HG03095 (cell line): ENCODE measurements around the gene BCL7B.
"Not testable (repeated sequence)": the region's sequence is repeated elsewhere in the genome, so short reads cannot be mapped to it uniquely, and the experiment has no call there.

Experiments
- ATAC-seq: cut with Tn5 transposase; IDR thresholded peaks from one replicate; pipeline ENCODE4 v1.9.1; 2021; ENCODE audit warnings: moderate library complexity; ENCODE audit not compliant: unreplicated experiment

The BCL7B gene

DNA sequence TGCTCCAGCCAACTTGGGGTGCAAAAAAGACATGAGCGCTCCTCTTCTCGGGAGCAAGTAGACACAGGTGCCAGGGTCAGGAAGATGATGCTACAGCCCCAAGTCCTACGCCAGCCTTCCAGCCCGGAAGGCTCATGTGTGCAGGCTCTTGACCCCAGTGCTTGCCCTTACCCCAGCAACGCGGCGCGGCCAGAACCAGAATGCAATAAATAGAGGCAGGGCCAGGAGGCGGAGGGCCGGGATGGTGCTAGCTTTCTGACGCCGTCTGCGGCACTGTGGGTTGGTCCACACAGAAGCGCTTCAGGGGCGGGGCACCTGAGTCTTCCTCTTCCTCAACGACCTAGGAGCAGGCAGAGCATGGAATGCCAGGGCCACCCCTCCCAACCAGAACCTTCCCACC lies 20.4 kb downstream of the BCL7B start:
- no peak for ATAC-seq

DNA sequence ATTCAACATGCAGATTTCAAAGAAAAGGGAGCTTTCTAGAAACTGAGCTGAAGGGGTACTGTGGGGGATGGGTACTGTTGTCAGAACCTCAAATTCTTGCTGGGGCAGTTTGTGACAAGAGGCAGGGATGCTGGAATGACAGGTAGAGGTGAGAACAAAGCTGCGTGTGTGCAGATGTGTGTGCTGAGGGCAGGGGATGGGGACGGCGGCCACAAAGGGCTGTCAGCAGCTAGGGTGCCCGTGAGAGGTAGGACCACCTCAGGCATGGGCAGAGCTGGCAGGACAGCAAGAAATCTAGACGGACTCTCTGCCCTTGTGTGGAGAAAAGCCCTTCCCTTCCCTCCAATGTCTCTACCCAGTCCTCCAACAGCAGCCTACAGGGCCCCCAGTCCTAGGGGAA lies 21.0 kb downstream of the BCL7B start:
- ATAC-seq, result no peak

DNA sequence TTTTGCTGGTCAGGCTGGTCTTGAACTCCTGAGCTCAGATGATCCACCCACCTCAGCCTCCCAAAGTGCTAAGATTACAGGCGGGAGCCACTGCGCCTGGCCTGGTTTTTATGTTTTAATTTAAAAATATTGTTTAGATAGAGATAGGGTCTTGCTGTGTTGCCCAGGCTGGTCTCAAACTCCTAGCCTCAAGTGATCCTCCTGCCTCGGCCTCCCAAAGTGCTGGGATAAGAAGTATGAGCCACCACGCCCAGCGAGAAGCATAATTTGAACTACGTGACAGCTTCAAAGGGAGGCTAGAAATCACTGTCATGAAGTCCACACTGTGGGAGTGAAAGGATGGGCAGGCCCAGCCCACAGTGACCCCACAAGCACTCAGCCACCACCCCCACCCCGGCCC lies 21.6 kb downstream of the BCL7B start:
- not testable (repeated sequence) for ATAC-seq

DNA sequence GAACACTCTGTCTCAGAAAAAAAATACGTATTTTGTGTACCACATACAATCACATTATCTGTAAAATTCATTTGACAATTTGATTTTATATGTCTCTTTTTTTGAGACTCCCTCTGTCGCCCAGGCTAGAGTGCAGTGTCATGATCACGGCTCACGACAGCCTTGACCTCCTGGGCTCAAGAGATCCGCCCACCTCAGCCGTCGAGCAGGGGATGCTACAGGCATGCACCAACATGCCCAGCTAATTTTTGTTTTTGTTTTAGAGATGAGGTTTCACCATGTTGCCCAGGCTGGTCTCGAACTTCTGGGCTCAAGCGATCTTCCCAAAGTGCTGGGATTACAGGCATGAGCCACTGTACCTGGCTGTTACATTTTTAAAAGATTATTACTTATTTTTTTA lies 23.7 kb downstream of the BCL7B start:
- no peak for ATAC-seq

DNA sequence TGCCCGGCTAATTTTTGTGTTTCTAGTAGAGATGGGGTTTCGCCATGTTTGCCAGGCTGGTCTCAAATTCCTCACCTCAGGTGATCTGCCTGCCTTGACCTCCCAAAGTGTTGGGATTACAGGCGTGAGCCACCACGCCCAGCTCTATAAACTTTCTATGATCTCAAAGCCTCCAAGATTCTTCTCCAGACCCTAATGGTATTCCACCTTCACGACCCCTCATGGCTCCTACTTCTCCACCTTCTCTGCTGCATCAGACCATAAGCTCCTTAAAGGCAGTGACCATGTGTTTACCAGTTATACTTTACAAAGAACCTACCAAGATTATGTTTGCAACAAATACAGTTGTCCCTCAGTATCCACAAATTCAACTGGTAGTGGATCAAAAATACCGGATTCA lies 25.3 kb downstream of the BCL7B start:
- ATAC-seq, result no peak

DNA sequence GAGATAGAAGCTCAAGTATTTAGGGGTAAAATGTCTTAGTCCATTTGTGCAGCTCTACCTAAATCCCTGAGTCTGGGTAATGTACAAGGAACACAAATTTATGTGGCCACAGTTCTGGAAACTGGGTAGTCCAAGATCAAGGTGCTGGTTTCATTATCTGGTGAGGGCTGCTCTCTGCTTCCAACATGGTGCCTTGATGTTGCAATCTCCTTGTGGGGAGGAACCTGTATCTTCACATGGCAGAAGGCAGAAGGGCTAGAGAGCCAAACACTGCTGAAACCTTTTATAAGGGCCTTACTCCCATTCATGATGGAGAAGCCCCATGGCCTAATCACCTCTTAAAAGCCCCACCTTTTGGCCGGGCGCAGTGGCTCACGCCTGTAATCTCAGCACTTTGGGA lies 26.7 kb downstream of the BCL7B start:
- ATAC-seq, result no peak

DNA sequence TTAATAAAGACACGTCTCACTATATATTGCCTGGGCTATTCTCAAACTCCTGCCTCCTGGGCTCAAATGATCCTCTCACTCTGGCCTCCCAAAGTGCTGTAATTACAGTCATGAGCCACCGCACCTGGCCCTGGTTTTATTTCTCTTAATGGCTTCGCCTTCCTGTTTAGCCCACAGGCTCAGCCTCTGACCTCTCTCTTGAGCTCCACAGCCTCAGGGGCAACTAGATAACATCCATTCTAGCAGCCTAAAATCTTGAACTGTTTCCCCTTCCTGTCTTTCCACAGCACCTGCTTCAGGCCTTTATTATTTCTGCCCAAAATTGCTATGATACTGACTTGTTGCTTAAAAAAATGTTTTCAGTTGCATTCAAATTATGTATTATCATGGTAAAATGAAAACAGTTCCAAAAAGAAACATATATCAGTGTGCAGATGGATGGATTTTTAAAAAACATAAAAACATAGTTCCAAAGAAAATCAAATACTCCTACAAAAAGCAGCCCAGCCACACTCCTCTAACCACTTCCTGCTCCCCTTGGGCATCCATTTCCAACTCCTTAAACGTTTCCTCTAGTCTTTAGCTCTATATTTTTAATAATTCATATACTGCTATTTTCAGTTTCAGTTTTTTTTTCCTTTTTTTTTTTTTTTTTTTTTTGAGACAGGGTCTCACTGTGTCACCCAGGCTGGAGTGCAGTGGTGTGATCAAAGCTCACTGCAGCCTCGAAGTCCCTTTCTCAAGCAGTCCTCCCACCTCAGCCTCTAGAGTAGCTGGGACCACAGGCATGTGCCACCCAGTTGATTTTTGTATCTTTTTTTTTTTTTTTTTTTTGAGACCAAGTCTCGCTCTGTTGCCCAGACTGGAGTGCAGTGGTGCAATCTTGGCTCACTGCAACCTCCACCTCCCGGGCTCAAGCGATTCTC lies 30.3 kb downstream of the BCL7B start:
- ATAC-seq, result no peak

DNA sequence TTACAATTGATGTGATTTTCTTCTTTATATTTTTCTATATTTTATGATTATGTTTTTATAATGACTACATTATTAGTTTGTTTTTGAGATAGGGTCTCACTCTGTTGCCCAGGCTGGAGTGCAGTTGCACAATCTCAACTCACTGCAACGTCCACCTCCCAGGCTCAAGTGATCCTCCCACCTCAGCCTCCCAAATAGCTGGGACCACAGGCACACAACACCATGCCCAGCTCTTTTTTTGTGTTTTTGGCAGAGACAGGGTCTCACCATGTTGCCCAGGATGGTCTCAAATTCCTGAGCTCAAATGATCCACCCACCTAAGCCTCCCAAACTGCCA lies 31.4 kb downstream of the BCL7B start:
- ATAC-seq, result not testable (repeated sequence)

DNA sequence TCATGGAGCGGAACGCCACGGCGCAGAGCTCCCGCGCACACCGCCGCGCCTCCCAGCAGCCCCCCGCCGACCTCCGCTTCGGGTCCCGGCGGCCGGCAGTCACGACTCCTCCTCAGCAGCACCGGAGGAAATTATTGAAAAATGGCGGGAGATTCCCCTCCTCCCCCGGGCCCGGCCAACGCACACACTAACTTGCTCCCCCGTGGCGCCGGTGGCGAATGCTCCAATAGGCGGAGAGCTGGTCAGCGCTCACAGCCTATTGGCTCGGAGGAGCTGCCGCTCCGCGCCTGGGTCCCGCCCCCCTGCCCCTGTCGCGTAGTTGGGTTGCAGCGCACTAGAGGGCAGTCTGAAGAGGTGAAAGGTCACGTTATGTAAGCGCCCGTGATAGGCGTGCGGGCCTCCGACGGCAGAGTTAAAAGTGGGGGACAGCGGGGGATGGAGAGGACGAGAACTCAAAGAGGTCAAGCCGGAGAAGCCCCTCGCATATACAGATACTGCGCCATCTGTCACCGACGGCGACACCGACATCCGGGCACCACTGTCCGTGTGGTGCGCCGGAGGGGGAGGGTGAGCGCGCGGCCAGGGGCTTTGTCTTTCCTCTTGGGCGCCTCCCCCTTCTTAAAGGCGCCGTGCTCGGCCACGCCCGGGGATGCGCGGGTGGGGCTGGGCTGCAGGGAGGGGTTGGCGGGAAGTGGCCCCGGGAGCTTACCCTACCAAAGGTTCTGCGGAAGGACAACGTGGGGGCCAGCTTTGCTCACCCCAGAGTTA lies 35.2 kb downstream of the BCL7B start, which contains the start of gene BAZ1B:
BAZ1B (minus strand) TSS at position 189 of the 768 bp plus-strand sequence. CDS start 360 bp downstream, outside the sequence.
- peak; percentile 72 for ATAC-seq

DNA sequence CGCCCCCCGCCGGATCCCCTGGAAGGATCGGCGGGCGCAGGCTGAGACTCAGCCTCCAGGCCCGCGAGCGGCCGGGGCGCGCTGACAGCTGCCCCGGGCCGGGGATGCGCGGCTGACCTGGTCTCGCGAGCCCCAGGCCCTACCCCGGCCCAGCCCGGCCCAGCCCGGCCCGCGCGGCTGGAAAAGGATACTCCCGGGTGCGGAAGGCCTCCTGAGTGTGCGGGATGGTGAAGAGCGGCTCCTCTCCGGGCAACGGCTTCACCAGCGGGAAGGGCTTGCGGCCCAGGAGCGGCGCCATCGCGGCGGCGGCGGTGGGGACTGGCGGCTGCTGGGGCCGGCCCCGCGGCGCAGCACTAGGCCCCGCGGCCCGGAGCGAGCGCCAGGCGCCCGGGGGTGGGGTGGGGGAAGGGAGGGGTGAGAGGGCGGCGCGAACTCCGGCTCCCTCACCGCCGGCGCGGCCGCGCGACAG lies 35.8 kb downstream of the BCL7B start:
- peak; percentile 41 for ATAC-seq

DNA sequence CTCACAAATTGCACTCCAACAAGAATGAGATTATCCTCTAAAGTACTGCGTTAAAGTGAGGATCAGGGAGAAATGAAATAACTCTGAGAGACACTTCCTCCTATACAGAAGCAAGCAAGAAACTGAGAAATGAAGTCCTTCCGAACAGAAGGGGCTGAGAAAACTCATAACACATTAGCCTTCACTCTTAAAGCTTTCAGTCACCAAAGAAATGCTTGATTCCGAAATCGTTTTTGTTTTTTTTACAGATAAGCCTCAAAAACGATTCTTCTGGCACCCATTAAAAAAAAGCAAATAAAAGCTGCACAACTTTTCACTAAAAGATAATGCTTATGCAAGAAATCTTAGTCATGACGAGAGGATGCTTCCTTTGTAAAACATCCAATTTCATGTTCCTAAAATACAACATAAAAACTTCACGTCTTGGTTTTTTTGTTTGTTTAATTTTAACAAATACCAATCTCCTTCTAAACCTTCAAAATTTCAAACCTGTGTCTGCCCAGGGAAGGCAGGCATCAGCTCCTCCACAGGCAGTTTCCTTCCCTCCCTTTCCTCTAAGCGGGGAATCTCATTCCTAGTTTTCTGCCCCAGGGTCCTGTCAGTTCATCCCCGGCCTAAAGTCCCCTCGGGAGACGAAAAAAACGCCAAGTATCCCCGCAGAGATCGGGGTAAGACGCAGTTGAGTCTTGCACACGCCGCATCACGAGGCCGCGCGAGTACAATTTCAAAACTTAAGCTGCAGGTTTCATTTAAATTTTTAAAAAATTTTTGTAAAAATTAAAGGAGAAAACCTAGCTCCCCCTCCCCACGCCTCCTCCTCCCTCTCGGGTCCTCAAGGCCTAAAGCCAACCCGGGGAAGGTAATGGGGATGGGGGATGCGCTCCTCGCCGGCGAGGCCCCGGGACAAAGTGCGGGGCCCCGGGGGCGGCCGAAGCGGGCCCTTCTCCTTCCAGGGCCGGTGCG lies 36.5 kb downstream of the BCL7B start:
- peak; percentile 3 for ATAC-seq

DNA sequence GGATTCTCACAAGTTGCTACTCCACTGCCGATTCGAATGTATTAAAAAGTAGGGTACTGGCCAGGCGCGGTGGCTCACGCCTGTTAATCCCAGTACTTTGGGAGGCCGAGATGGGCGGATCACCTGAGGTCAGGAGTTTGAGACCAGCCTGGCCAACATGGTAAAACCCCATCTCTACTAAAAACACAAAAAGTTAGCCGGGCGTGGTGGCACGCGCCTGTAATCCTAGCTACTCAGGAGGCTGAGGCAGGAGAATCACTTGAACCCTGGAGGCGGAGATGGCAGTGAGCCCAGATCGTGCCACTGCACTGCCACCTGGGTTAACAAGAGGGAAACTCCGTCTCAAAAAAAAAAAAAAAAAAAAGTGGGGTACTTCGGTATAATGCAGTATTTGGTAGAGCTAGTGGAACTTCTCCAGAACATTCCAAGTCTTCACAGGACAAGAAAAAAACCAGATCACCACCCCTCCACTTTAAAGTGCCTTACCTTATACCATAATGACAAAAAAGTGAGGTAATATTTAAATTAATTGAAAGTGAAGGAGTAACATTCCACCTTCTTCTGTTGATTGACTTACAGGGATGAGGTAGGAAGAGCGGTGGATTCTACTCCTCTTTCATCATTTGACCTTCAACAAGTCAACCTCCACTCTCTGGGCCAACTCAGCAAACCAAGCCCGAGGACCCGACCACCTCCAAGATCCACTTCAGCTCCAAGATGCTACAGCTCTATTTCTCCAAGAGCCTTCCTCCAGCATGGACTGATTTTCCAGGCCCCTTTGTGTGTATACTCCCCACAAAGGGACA lies 37.4 kb downstream of the BCL7B start:
- no peak for ATAC-seq

DNA sequence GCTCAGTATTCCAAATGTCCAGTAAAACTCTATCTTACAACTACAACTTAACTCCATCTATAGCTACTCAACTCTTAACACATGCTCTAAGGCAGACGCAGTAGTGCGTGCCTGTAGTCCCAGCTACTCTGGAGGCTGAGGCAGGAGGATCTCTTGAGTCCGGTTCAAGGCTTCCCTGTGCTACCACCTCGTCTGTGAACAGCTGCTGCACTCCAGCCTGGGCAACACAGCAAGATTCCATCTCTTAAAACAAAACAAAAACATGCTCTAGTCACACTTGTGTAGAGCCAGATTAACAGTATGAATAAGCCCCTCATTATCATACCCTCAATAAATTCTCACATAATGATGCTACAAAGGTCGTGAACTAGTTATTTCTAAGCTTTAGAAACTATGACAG lies 39.0 kb downstream of the BCL7B start:
- ATAC-seq, result no peak

DNA sequence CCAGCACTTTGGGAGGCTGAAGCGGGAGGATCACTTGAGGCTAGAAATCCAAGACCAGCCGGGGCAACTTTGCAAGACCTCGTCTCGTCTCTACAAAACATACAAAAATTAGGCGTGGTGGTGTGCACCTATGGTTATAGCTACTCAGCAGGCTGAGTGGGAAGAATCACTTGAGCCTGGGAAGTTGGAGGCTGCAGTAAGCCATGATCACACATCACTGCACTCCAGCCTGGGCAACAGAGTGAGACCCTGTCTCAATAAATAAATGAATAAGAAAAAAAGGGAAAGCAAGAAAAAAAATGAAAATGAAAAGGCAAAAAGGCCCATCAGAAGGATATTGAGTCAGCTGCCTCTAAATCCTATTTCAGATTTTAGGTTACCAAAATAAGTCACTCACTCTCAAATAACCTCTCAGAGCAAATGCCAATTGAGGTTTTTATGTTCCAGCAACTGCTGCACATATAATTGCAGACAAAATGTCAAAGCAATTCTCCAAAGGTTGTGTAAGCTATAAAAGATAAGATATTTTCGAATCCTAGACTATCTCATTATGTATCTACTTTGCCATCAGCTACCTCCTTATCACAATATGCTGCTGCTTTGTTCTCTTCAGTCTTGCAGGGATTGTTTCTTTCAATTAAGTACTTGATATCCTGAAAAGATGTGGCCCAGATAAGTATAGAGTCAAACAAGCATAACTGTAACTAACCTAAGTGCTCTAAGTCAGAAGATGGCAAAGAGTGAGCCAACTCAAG lies 40.1 kb downstream of the BCL7B start:
- ATAC-seq, result no peak

DNA sequence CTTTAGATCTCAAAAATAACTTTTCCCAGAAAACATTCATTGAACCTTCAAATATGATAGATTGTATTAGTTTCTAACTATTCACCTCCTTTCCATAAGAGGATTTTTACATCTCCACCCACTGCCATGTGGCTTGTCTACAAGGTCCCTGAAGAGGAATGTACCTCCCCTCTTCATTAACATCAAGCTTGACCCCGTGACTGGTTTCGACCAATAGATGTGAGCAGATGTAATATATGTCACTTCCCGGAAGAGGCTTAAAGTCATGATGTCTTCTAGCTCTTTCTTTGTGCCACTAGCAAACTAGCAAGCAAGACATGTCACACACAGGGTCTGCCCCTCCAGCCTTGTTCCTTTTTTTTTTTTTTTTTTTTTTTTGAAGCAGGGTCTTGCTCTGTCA lies 42.3 kb downstream of the BCL7B start:
- ATAC-seq, result no peak

DNA sequence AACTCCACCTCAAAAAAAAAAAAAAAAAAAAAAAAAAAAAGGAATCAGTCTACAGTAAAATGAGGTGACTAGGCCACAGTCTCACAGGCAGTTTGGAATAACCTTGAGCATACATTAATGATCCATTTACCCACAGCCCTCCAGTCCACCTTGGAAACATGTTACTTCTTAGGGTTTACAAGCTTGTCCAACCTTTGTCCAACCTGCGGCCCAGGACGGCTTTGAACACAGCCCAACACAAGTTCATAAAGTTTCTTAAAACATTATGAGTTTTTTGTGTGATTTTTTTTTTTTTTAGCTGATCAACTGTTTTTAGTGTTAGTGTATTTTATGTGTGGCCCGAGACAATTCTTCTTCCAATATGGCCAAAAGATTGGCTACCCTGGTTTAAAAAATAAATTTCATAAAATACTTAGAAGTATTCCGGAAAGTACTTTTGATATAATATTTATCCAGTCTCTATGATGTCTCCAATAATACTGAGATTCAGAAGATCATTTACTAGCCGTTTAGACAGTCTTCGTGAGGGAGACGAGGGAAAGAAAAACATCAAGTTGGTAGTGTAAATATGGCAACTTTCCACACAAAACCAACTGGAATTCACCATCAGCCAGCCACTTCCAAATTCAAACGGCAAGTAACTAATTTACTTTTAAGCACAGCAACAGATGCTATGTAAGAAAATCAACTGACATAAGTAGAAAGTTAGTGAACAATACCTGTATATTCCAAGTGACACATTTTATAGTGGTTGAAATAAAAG lies 45.3 kb downstream of the BCL7B start:
- no peak for ATAC-seq

DNA sequence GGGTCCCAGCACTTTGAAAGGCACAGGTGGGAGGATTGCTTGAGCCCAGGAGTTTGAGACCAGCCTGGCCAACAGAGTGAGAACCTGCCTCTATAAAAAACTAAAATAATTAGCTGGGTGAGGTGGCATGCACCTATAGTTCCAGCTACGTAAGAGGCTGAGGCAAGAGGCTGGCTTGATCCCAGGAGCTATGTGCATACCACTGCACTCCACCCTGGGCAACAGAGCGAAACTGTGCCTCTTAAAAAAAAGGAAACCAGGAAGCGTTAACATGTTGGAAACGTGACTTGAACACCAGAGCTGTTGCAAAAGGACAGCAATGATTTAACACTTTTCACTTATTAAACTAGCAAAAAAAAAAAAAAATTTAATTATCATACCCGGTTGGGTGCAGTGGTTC lies 48.0 kb downstream of the BCL7B start:
- ATAC-seq, result no peak

DNA sequence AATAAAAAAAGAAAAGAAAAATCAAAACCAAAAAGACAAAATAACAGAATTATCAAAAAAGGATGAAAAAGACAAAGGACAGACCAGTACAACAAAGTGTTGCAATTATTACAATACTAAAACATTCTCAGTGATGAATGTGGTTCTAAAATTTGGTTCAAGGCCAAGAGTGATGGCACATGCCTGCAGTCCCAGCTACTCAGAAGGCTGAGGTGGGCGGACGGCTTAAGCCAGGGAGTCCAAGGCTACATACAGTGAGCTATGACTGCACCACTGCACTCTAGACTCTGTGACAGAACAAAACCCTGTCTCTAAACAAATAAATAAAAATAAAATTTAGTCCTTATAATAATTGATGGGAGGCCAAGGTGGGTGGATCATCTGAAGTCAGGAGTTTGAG lies 49.9 kb downstream of the BCL7B start:
- no peak for ATAC-seq

DNA sequence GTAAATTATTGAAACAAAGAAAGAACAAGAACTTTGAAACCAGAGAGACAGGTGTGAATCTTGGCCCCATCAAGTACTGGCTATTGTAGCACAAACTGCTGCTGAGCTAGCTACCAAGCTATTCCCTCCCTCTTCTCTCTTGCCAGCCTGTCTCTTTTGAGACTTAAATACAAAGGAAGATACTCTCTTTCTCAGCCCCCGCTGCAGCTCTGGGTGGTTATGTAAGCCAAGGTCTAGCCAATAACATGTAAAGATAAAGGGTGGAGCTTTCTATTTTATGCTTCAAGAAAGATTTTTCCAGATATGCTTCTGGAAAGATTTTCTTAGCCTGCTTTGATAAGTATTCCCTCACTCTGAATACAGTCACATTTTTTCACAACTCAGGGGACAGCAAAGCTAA lies 52.6 kb downstream of the BCL7B start:
- ATAC-seq, result no peak
